Measurements from ENCODE around the gene DNAJC16.
"Not testable (repeated sequence)": the region's sequence is repeated elsewhere in the genome, so short reads cannot be mapped to it uniquely, and the experiment has no call there.

Gene DNAJC16

GRCh38 chr1:15485636-15486035 is 41.0 kb upstream of the DNAJC16 start:
- no peak for DNase-seq (ENCODE audit: extremely low read depth, low read depth)
- no peak overlapping the region for H3K4me3 ChIP-seq (replicated peaks; ENCODE audit: low read depth, low read length)
- TF ChIP-seq CTCF (IDR thresholded peaks at IDR 0.05; ENCODE audit: low read depth, low read length, missing control alignments): no peak

- not testable (repeated sequence) for DNase-seq (ENCODE audit: extremely low read depth, low read depth); H3K4me3 ChIP-seq (replicated peaks; ENCODE audit: low read depth, low read length)
Measured at GRCh38 chr1:15486844-15487610, 39.6 kb upstream of the DNAJC16 start.

GRCh38 chr1:15488371-15488770 is 38.3 kb upstream of the DNAJC16 start:
- DNase-seq (ENCODE audit: extremely low read depth, low read depth): no peak
- no peak for TF ChIP-seq CTCF (IDR thresholded peaks at IDR 0.05; ENCODE audit: low read depth, low read length, missing control alignments)
- no peak overlapping the region for H3K4me3 ChIP-seq (replicated peaks; ENCODE audit: low read depth, low read length)

GRCh38 chr1:15489052-15489736 is 37.5 kb upstream of the DNAJC16 start:
- TF ChIP-seq CTCF (IDR thresholded peaks at IDR 0.05; ENCODE audit: low read depth, low read length, missing control alignments): no peak
- no peak for DNase-seq (ENCODE audit: extremely low read depth, low read depth)
- H3K4me3 ChIP-seq (replicated peaks; ENCODE audit: low read depth, low read length): no peak overlapping the region

GRCh38 chr1:15491010-15491409 is 35.6 kb upstream of the DNAJC16 start:
- not testable (repeated sequence) for H3K4me3 ChIP-seq (replicated peaks; ENCODE audit: low read depth, low read length); DNase-seq (ENCODE audit: extremely low read depth, low read depth)

- no peak overlapping the region for H3K4me3 ChIP-seq (replicated peaks; ENCODE audit: low read depth, low read length)
- no peak for DNase-seq (ENCODE audit: extremely low read depth, low read depth)
- no peak for TF ChIP-seq CTCF (IDR thresholded peaks at IDR 0.05; ENCODE audit: low read depth, low read length, missing control alignments)
Measured at GRCh38 chr1:15492596-15492995, 34.1 kb upstream of the DNAJC16 start.

GRCh38 chr1:15493869-15494390 is 32.7 kb upstream of the DNAJC16 start:
- H3K4me3 ChIP-seq (replicated peaks; ENCODE audit: low read depth, low read length): no peak overlapping the region
- no peak for TF ChIP-seq CTCF (IDR thresholded peaks at IDR 0.05; ENCODE audit: low read depth, low read length, missing control alignments)
- no peak for DNase-seq (ENCODE audit: extremely low read depth, low read depth)

All from HFF-Myc (cell line).